ENCODE results near the gene MUC15.

The MUC15 gene, protein sequence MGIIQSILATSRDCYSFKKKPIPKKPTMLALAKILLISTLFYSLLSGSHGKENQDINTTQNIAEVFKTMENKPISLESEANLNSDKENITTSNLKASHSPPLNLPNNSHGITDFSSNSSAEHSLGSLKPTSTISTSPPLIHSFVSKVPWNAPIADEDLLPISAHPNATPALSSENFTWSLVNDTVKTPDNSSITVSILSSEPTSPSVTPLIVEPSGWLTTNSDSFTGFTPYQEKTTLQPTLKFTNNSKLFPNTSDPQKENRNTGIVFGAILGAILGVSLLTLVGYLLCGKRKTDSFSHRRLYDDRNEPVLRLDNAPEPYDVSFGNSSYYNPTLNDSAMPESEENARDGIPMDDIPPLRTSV

DNA sequence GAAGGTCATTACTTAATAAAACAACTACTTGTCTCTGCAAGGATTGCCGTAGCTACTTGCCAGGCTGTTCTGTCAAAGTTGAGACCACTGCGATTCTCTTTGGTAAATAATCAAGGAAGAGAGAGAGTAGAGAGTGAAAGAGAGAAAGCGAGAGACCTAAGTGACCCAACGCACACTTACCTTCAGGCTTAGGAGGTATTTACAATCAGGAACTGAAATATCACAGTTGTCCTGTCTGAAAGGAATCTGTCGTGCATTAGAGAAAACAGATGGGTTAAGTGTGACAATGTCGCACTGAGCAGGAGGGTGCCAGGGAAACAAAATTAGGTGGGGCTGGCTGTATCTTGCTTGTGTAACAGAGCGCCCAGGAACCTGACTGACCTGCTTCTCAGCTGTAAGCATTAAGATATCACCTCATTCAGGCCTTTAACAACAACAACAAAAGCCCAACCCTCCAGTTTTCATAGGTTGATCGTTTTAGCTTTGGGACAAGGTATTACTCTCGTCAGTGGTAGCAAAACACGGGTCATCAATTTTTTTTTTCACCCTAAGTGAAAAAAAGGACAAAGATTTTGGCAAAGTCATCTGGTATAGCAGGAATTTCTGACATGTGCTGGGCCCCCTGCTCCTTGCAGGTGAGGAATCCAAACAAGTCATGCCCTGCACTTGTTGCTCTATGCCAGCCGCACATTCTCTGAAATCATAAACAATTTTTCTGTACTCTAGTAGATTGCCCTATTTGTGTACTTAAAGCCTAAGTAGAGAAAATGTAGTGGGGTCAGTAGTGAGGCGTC is at the start of gene MUC15:
MUC15 (minus strand) TSS at position 403 of the 794 bp plus-strand sequence. CDS start 5,169 bp downstream, outside the sequence.
- Histone ChIP-seq H3K9me3 (replicated peaks; ENCODE audit: insufficient read depth, low read length) (no peaks in the 10 kb centered on the region), H3K9me2 (replicated peaks; ENCODE audit: insufficient read depth, low read length) (no peaks in the 10 kb centered on the region), H3K4me3 (ENCODE audit: low read length) (no peak within 1 kb of the TSS), H3K27ac (ENCODE audit: low read length) (no peak within 1 kb of the TSS), H3K9ac (ENCODE audit: low read length) (no peak within 1 kb of the TSS), H4K20me1 (ENCODE audit: insufficient read depth, low read length) (no peaks in the 10 kb centered on the region), H3K36me3 (replicated peaks; ENCODE audit: insufficient read depth, low read length) (no peaks in the 10 kb centered on the region), H3K4me1 (ENCODE audit: low read length) (no peaks in the 10 kb centered on the region), H3K79me2 (ENCODE audit: low read length) (no peaks in the 10 kb centered on the region), H3K4me2 (ENCODE audit: low read depth, low read length) (no peak within 1 kb of the TSS), H2AFZ (ENCODE audit: low read length) (no peak within 1 kb of the TSS), H3F3A (ENCODE audit: insufficient read depth, low read length) (no peaks in the 10 kb centered on the region), H3K27me3 (replicated peaks; ENCODE audit: insufficient read depth, low read length) (no peaks in the 10 kb centered on the region)
- no peak for DNase-seq
- TF ChIP-seq EZH2 (optimal IDR thresholded peaks at IDR 0.05; ENCODE audit: low read depth, low read length) (no peak), EZH2phosphoT487 (IDR thresholded peaks at IDR 0.05; ENCODE audit: low read length) (no peak)
- TF ChIP-seq, protein P1, sequence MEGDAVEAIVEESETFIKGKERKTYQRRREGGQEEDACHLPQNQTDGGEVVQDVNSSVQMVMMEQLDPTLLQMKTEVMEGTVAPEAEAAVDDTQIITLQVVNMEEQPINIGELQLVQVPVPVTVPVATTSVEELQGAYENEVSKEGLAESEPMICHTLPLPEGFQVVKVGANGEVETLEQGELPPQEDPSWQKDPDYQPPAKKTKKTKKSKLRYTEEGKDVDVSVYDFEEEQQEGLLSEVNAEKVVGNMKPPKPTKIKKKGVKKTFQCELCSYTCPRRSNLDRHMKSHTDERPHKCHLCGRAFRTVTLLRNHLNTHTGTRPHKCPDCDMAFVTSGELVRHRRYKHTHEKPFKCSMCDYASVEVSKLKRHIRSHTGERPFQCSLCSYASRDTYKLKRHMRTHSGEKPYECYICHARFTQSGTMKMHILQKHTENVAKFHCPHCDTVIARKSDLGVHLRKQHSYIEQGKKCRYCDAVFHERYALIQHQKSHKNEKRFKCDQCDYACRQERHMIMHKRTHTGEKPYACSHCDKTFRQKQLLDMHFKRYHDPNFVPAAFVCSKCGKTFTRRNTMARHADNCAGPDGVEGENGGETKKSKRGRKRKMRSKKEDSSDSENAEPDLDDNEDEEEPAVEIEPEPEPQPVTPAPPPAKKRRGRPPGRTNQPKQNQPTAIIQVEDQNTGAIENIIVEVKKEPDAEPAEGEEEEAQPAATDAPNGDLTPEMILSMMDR (IDR thresholded peaks at IDR 0.05; ENCODE audit: low read length) = no peak

DNA sequence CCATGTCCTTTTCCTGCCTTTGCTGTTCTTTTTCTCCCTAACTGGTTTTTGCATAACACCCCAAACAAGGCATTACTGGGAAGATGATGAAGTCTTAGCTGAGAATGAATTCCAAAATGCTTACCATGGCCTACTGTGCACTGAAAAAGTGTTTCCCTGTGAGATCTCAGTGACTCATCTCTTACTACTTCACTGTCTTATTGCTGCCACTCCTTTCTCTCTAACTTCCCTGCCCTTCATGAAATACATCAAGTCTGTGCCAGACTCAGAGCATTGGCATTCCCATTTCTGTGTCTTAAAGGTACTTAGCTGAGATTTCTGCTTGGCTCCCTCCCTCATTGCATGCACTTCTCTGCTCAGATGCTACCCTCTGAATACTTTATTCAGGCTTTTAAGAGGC is 49.1 kb upstream of the MUC15 start:
- no peak overlapping the region for H3K27ac ChIP-seq (ENCODE audit: low read length)
- H3K27me3 ChIP-seq (replicated peaks; ENCODE audit: insufficient read depth, low read length) = no peaks in the 10 kb centered on the region
- H3K9me2 ChIP-seq (replicated peaks; ENCODE audit: insufficient read depth, low read length) = no peaks in the 10 kb centered on the region
- no peaks in the 10 kb centered on the region for H3F3A ChIP-seq (ENCODE audit: insufficient read depth, low read length)
- DNase-seq = no peak
- no peak overlapping the region for H3K9ac ChIP-seq (ENCODE audit: low read length)
- no peaks in the 10 kb centered on the region for H3K4me1 ChIP-seq (ENCODE audit: low read length)
- H3K79me2 ChIP-seq (ENCODE audit: low read length) = no peaks in the 10 kb centered on the region
- no peaks in the 10 kb centered on the region for H4K20me1 ChIP-seq (ENCODE audit: insufficient read depth, low read length)
- H3K36me3 ChIP-seq (replicated peaks; ENCODE audit: insufficient read depth, low read length) = no peaks in the 10 kb centered on the region
- H3K9me3 ChIP-seq (replicated peaks; ENCODE audit: insufficient read depth, low read length) = no peaks in the 10 kb centered on the region
- TF ChIP-seq, protein P1 (IDR thresholded peaks at IDR 0.05; ENCODE audit: low read length) = no peak
- TF ChIP-seq EZH2 (optimal IDR thresholded peaks at IDR 0.05; ENCODE audit: low read depth, low read length) = no peak
- TF ChIP-seq EZH2phosphoT487 (IDR thresholded peaks at IDR 0.05; ENCODE audit: low read length) = no peak
- no peak overlapping the region for H2AFZ ChIP-seq (ENCODE audit: low read length)
- H3K4me2 ChIP-seq (ENCODE audit: low read depth, low read length) = no peak overlapping the region
- H3K4me3 ChIP-seq (ENCODE audit: low read length) = no peak overlapping the region

DNA sequence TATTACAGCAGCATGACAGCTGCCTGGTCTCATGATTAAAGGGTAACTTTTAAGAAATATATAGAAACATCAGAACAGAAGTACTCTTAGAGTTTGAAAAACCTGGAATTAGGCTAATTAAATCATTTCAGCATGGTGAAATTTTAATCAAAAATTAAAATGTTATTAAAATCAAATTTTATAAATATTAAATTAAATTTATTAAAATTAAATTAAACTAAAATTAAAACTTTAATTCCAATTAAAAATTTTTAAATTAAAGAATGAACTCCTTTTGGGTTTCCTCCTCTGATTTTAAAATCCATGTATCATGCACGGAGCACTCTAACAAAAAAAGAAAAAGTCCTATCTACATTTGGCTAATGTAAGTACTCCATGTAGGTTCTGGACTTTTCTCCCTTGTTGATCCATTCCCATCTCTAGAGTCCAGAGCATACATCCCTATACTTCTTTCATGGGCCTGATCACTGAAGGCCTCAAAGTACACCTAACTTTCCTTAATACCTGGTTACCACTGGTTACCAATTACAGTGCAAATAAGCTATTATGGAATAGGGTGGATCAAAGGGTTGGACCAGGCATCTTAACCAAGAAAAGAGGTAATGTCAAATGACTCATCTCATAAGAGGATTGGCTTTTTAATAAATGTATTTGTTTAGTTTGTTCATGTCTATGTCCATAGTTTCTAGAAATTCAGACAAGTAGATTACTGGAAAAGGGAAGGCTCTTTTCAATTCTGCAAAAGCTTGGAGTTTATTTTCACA is 48.4 kb upstream of the MUC15 start:
- no peak overlapping the region for H3K9ac ChIP-seq (ENCODE audit: low read length)
- no peak overlapping the region for H2AFZ ChIP-seq (ENCODE audit: low read length)
- DNase-seq = no peak
- no peak overlapping the region for H3K27ac ChIP-seq (ENCODE audit: low read length)
- no peaks in the 10 kb centered on the region for H3F3A ChIP-seq (ENCODE audit: insufficient read depth, low read length)
- H3K4me1 ChIP-seq (ENCODE audit: low read length) = no peaks in the 10 kb centered on the region
- no peaks in the 10 kb centered on the region for H3K36me3 ChIP-seq (replicated peaks; ENCODE audit: insufficient read depth, low read length)
- no peaks in the 10 kb centered on the region for H3K27me3 ChIP-seq (replicated peaks; ENCODE audit: insufficient read depth, low read length)
- H3K4me2 ChIP-seq (ENCODE audit: low read depth, low read length) = no peak overlapping the region
- H3K9me2 ChIP-seq (replicated peaks; ENCODE audit: insufficient read depth, low read length) = no peaks in the 10 kb centered on the region
- no peaks in the 10 kb centered on the region for H4K20me1 ChIP-seq (ENCODE audit: insufficient read depth, low read length)
- TF ChIP-seq, protein P1 (IDR thresholded peaks at IDR 0.05; ENCODE audit: low read length) = no peak
- TF ChIP-seq EZH2 (optimal IDR thresholded peaks at IDR 0.05; ENCODE audit: low read depth, low read length) = no peak
- no peak for TF ChIP-seq EZH2phosphoT487 (IDR thresholded peaks at IDR 0.05; ENCODE audit: low read length)
- no peaks in the 10 kb centered on the region for H3K79me2 ChIP-seq (ENCODE audit: low read length)
- H3K9me3 ChIP-seq (replicated peaks; ENCODE audit: insufficient read depth, low read length) = no peaks in the 10 kb centered on the region
- no peak overlapping the region for H3K4me3 ChIP-seq (ENCODE audit: low read length)

All from MM.1S (cell line).